IPS-18a (cell line): ENCODE results near the gene SETD3.

ENCODE experiments used
- H3K27ac ChIP-seq: one replicate; pipeline ENCODE4 v1.5.1; 2013; ENCODE audit warnings: low read length
- H3K27me3 ChIP-seq: one replicate; pipeline ENCODE4 v1.6.1; 2013; ENCODE audit warnings: mild to moderate bottlenecking, low read length; ENCODE audit not compliant: control insufficient read depth, insufficient read depth
- H3K36me3 ChIP-seq: one replicate; pipeline ENCODE4 v1.6.1; 2013; ENCODE audit warnings: low read depth, low read length; ENCODE audit not compliant: control insufficient read depth
- H3K4me1 ChIP-seq: one replicate; pipeline ENCODE4 v1.6.1; 2013; ENCODE audit warnings: low read depth, low read length; ENCODE audit not compliant: control insufficient read depth
- H3K4me3 ChIP-seq: one replicate; pipeline ENCODE4 v1.5.1; 2013; ENCODE audit warnings: low read length
- H3K9ac ChIP-seq: one replicate; pipeline ENCODE4 v1.6.1; 2013; ENCODE audit warnings: mild to moderate bottlenecking, low read length, moderate library complexity
- H3K9me3 ChIP-seq: one replicate; pipeline ENCODE4 v1.6.1; 2013; ENCODE audit warnings: low read depth, low read length; ENCODE audit not compliant: control insufficient read depth

SETD3 gene

GRCh38 chr14:99478128-99478527 is 2.5 kb downstream of the SETD3 start:
- peaks cover 11% of the 10 kb centered on the region for H3K4me1 ChIP-seq
- no peak overlapping the region for H3K4me3 ChIP-seq
- H3K36me3 ChIP-seq: no peaks in the 10 kb centered on the region
- H3K9ac ChIP-seq: no peak overlapping the region
- no peak overlapping the region for H3K27ac ChIP-seq
- H3K27me3 ChIP-seq: no peaks in the 10 kb centered on the region
- H3K9me3 ChIP-seq: no peaks in the 10 kb centered on the region

DNA sequence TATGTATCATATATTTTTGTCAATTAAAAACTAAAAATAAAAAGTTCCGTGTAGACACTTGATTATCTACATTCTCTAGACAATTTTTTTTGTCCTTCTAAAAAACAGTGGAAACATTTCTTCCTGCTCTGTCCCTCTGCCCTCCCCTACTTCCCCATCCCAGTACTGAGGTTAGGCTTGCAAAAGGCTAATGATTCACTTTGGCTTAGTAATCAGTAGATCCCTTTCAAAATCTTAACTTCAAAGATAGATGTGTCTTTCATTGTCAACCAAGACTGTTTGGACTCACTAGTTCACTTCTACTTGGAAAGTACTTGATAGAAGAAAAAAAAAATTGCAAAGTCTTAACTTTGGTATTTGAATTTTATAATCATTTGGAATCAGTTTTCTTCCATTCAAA is 3.8 kb downstream of the SETD3 start:
- H3K4me1 ChIP-seq: peaks cover 10% of the 10 kb centered on the region
- H3K27ac ChIP-seq: no peak overlapping the region
- H3K4me3 ChIP-seq: no peak overlapping the region
- H3K9ac ChIP-seq: no peak overlapping the region
- H3K36me3 ChIP-seq: no peaks in the 10 kb centered on the region
- no peaks in the 10 kb centered on the region for H3K9me3 ChIP-seq
- no peaks in the 10 kb centered on the region for H3K27me3 ChIP-seq

DNA sequence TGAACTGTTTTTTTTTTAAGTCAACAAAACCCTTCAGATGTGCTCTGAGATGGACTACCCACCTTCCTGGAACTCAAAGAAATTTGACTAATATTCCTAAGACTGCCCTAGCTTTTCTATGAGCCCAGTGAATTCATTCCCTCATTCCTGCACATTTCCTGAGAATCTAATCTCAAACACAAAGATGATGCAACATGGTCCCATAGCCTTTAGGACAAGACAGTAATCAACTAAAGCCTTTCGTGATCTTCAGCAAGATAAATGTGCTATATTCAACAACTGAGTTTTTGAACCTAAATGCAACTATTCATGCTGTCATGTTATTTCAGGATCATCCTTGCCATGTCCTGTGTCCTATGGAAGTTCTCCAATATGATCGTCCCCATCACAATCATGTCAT is 5.0 kb downstream of the SETD3 start:
- H3K36me3 ChIP-seq: no peaks in the 10 kb centered on the region
- H3K4me1 ChIP-seq: peaks cover 10% of the 10 kb centered on the region
- no peak overlapping the region for H3K9ac ChIP-seq
- no peak overlapping the region for H3K4me3 ChIP-seq
- H3K9me3 ChIP-seq: no peaks in the 10 kb centered on the region
- H3K27me3 ChIP-seq: no peaks in the 10 kb centered on the region
- H3K27ac ChIP-seq: no peak overlapping the region

DNA sequence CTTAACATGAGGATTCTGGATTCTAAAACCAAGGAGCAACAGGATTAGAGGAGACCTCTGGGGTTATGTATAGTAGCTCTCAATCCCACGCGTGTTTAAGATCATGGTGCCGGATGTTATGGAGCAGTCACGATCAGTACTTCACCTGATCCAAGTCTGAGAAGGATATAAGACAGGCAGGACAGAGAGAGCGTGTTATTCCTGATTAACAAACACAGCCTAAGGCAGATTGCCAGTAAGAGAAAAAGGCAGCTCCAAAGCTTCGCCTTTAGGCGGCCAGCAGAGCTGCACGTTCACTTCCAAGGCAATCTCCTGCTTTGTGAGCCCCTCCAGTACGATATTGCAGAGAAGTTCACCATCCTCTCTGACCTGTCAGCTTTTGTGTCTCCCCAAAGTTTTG is 5.5 kb downstream of the SETD3 start:
- Histone ChIP-seq H3K36me3 (no peaks in the 10 kb centered on the region), H3K4me3 (no peak overlapping the region), H3K9ac (no peak overlapping the region), H3K27me3 (no peaks in the 10 kb centered on the region), H3K4me1 (peaks cover 10% of the 10 kb centered on the region), H3K9me3 (no peaks in the 10 kb centered on the region), H3K27ac (no peak overlapping the region)

DNA sequence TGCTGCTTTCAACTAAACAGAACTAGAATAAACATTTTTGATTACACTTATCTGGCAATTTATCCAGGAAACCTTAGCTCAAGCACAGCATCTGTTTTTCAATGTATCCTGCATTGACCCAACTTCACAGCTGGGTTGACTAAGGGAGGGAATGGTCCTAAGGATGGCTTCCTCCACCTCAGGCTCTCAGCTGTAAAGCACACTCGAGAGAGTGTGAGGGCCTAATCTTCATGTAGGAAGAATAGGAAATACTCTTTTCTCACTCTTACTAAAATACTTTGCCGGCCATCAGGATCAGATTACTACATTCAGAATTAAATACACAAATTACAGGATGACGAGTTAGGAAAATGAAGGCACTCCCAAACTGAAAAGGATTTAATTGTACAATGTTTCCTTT is 7.2 kb downstream of the SETD3 start:
- no peak overlapping the region for H3K9ac ChIP-seq
- H3K4me3 ChIP-seq: no peak overlapping the region
- H3K27me3 ChIP-seq: no peaks in the 10 kb centered on the region
- H3K9me3 ChIP-seq: no peaks in the 10 kb centered on the region
- H3K27ac ChIP-seq: no peak overlapping the region
- H3K36me3 ChIP-seq: no peaks in the 10 kb centered on the region
- H3K4me1 ChIP-seq: peaks cover 6% of the 10 kb centered on the region

GRCh38 chr14:99472937-99473336 is 7.7 kb downstream of the SETD3 start:
- Histone ChIP-seq H3K27ac (no peak overlapping the region), H3K9ac (no peak overlapping the region), H3K9me3 (no peaks in the 10 kb centered on the region), H3K4me3 (no peak overlapping the region), H3K36me3 (no peaks in the 10 kb centered on the region), H3K27me3 (no peaks in the 10 kb centered on the region), H3K4me1 (peaks cover 6% of the 10 kb centered on the region)

GRCh38 chr14:99471731-99472130 is 8.9 kb downstream of the SETD3 start:
- no peak overlapping the region for H3K9ac ChIP-seq
- H3K27ac ChIP-seq: no peak overlapping the region
- H3K9me3 ChIP-seq: no peaks in the 10 kb centered on the region
- no peak overlapping the region for H3K4me3 ChIP-seq
- no peaks in the 10 kb centered on the region for H3K36me3 ChIP-seq
- H3K4me1 ChIP-seq: peaks cover 6% of the 10 kb centered on the region
- no peaks in the 10 kb centered on the region for H3K27me3 ChIP-seq

DNA sequence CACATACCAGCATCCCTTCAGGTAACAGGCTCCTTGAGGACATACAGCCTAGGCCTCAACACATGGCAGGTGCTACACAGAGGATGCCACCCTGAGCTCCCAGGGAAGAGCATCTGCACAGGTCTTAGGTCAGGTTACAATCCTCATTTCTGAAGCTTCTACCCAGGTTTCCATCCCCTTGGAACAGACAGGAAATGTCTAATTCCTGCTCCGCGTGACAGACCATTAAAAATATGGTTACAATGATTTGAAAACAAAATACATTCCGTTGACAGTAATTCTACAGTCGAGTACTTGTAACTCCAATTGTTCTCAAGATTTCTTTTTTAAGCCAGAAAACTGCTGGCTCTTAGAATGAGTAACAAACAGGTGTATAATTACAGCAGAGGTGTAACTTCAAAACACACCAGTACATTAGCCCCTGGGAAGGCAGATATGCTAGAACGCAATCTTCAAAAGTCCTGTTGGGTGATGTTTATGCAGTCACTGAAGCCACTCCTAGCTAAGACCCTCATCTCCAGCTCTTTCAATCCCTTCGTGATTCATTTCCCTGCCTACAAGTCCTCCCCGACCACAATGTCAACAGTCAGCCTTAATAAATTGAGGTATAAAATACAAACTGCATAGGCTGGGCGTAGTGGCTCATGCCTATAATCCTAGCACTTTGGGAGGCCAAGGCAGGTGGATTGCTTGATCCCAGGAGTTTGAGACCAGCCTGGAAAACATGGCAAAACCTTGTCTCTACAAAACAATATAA is 11.6 kb downstream of the SETD3 start:
- Histone ChIP-seq H3K4me1 (peaks cover 6% of the 10 kb centered on the region), H3K36me3 (peaks cover 9% of the 10 kb centered on the region), H3K4me3 (no peak overlapping the region), H3K9me3 (no peaks in the 10 kb centered on the region), H3K27ac (no peak overlapping the region), H3K9ac (no peak overlapping the region), H3K27me3 (no peaks in the 10 kb centered on the region)

DNA sequence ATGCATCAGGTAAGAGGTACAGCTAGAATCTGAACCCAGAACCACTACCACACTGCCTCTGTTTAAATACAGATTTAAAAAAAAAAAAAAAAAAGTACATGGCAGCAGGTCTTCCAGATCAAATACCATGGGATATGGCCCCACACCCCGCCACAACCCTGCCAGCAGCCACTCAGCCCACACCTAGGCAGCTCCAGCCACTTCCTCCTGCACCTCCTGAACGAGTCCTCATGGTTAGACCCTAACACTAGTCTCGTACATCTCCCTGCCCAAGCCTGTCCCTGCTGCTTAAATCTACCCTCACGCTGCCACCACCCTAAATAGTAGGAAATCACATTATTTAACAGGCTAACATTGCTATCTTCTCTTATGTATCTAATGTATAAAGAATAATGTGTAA is 12.6 kb downstream of the SETD3 start:
- no peaks in the 10 kb centered on the region for H3K9me3 ChIP-seq
- H3K4me3 ChIP-seq: no peak overlapping the region
- peaks cover 9% of the 10 kb centered on the region for H3K36me3 ChIP-seq
- no peaks in the 10 kb centered on the region for H3K27me3 ChIP-seq
- H3K27ac ChIP-seq: no peak overlapping the region
- H3K4me1 ChIP-seq: peaks cover 8% of the 10 kb centered on the region
- H3K9ac ChIP-seq: no peak overlapping the region

- Histone ChIP-seq H3K4me1 (peaks cover 11% of the 10 kb centered on the region), H3K27ac (no peak overlapping the region), H3K27me3 (no peaks in the 10 kb centered on the region), H3K9me3 (no peaks in the 10 kb centered on the region), H3K36me3 (peaks cover 13% of the 10 kb centered on the region), H3K4me3 (no peak overlapping the region), H3K9ac (no peak overlapping the region)
These were observed 13.2 kb downstream of the SETD3 start for GRCh38 chr14:99467336-99468078.

DNA sequence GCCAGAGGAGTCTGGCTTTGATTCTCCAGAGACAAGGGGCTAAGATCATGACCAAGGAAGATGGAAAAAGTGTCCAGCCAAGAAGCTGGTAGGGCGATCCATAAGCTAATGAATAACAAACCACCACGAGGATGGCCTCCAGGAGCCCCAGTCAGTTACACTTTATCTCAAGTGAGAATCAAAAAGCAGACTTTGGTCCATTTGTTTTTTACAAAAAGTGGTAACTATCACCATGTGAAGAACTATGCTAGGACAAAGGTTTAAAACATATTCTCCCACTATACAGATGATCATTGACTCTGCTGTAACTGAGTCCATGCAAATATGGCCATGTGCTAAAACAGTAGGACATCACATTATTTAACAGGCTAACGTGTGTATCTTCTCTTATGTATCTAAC is 13.9 kb downstream of the SETD3 start:
- no peak overlapping the region for H3K27ac ChIP-seq
- no peak overlapping the region for H3K9ac ChIP-seq
- no peak overlapping the region for H3K4me3 ChIP-seq
- no peaks in the 10 kb centered on the region for H3K27me3 ChIP-seq
- peaks cover 17% of the 10 kb centered on the region for H3K36me3 ChIP-seq
- H3K4me1 ChIP-seq: peaks cover 17% of the 10 kb centered on the region
- H3K9me3 ChIP-seq: no peaks in the 10 kb centered on the region

DNA sequence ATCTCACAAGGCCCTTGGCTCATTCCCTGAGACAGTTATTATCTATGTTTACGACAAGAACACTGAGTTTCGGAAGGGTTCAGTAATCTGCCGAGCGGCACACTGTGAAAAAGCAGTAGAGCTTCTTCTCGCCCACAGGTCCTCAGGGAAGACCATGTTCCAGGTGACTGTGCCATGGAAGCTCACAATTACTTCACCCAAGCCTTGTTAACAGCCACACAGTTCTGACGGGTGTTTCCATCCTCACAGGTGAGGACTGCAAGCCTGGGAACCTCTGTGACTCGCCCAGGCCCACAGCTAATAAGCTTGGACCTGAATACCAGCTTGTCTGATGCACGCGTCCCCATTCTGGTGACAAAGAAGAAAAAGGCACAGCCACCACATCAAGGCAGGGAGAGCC is 15.4 kb downstream of the SETD3 start:
- Histone ChIP-seq H3K36me3 (peaks cover 17% of the 10 kb centered on the region), H3K27ac (no peak overlapping the region), H3K9ac (no peak overlapping the region), H3K27me3 (no peaks in the 10 kb centered on the region), H3K9me3 (no peaks in the 10 kb centered on the region), H3K4me3 (no peak overlapping the region), H3K4me1 (peaks cover 27% of the 10 kb centered on the region)
